PFSK-1 (cell line): Measurements from ENCODE around the gene TMEM131L.

Experiments used
- POLR2AphosphoS5 ChIP-seq: IDR thresholded peaks from 2 replicates; pipeline ENCODE4 v1.6.1; 2012; ENCODE audit warnings: low read depth, mild to moderate bottlenecking, control low read depth, low read length, moderate library complexity
- REST ChIP-seq, 2 experiments: IDR thresholded peaks; 2 replicates each; pipeline versions ENCODE4 v1.6.1 to v1.8.0; 2011 to 2012; ENCODE audit warnings: low read depth in 2 of 2, low read length in 2 of 2, control low read depth in 1 of 2, inconsistent platforms in 1 of 2, mild to moderate bottlenecking in 1 of 2, moderate library complexity in 1 of 2; ENCODE audit not compliant: insufficient read depth in 1 of 2
- SIN3A ChIP-seq: IDR thresholded peaks from 2 replicates; pipeline ENCODE4 v1.6.1; 2012; ENCODE audit warnings: mild to moderate bottlenecking, low read length, moderate library complexity, borderline replicate concordance; ENCODE audit not compliant: insufficient read depth

- TF ChIP-seq POLR2AphosphoS5 = no peak
- TF ChIP-seq REST (IDR thresholded peaks at IDR 0.05; ENCODE audit: insufficient read depth in 1 of 2, low read depth in 2 of 2, low read length in 2 of 2) = no peak
- TF ChIP-seq SIN3A = no peak
Observed at GRCh38 chr4:153518001-153518400, 51.8 kb downstream of the TMEM131L start.
